Fibroblast of gingiva (primary cell): ENCODE data around the gene ADAMTS2.

ENCODE experiments used
- DNase-seq: peaks from one replicate; pipeline ENCODE4 v3.0.0-alpha.2; 2011; ENCODE audit warnings: low read depth

Gene ADAMTS2

GRCh38 chr5:179139111-179139935, 205.9 kb downstream of the ADAMTS2 start:
- DNase-seq, result no peak

- no peak for DNase-seq
Observed at GRCh38 chr5:179138568-179138925, 206.7 kb downstream of the ADAMTS2 start.

- no peak for DNase-seq
Observed at GRCh38 chr5:179137643-179138567, 207.4 kb downstream of the ADAMTS2 start.

- no peak for DNase-seq
Observed at GRCh38 chr5:179137016-179137642, 208.1 kb downstream of the ADAMTS2 start.

- DNase-seq, result no peak
Observed at GRCh38 chr5:179135441-179136215, 209.6 kb downstream of the ADAMTS2 start.

- no peak for DNase-seq
Observed at GRCh38 chr5:179135006-179135405, 210.3 kb downstream of the ADAMTS2 start.

- no peak for DNase-seq
Observed at GRCh38 chr5:179134511-179134910, 210.8 kb downstream of the ADAMTS2 start.

GRCh38 chr5:179132586-179133355, 212.5 kb downstream of the ADAMTS2 start:
- no peak for DNase-seq

- DNase-seq, result no peak
Observed at GRCh38 chr5:179131886-179132585, 213.2 kb downstream of the ADAMTS2 start.

GRCh38 chr5:179131321-179131835, 213.9 kb downstream of the ADAMTS2 start:
- DNase-seq, result no peak

GRCh38 chr5:179130101-179130681, 215.1 kb downstream of the ADAMTS2 start:
- no peak for DNase-seq

GRCh38 chr5:179129607-179130071, 215.6 kb downstream of the ADAMTS2 start:
- DNase-seq, result no peak

- no peak for DNase-seq
Observed at GRCh38 chr5:179128976-179129375, 216.3 kb downstream of the ADAMTS2 start.

GRCh38 chr5:179128041-179128365, 217.3 kb downstream of the ADAMTS2 start:
- DNase-seq, result no peak

GRCh38 chr5:179127136-179128040, 217.9 kb downstream of the ADAMTS2 start:
- DNase-seq, result no peak

GRCh38 chr5:179126506-179126991, 218.7 kb downstream of the ADAMTS2 start:
- DNase-seq, result no peak

- DNase-seq, result no peak
Observed at GRCh38 chr5:179125789-179126505, 219.3 kb downstream of the ADAMTS2 start.
